ENCODE data around the gene ABLIM2.
A peak's percentile ranks its signal among the peaks of the same experiment; 100 is the strongest.

The ABLIM2 gene

GRCh38 chr4:8203052-8203401, 44.4 kb upstream of the ABLIM2 start:
- TF ChIP-seq CTCF (IDR thresholded peaks at IDR 0.05; ENCODE audit: low read depth, low read length), result no peak
- no peak for DNase-seq (ENCODE audit: extremely low read depth, low read depth)

GRCh38 chr4:8202108-8203051, 43.8 kb upstream of the ABLIM2 start:
- no peak for DNase-seq (ENCODE audit: extremely low read depth, low read depth)

GRCh38 chr4:8201321-8201781, 42.7 kb upstream of the ABLIM2 start:
- no peak for TF ChIP-seq CTCF (IDR thresholded peaks at IDR 0.05; ENCODE audit: low read depth, low read length)
- DNase-seq (ENCODE audit: extremely low read depth, low read depth), result no peak

More at GRCh38 chr4:8202108-8203051, 43.8 kb upstream of the ABLIM2 start:
- no peak for TF ChIP-seq CTCF (IDR thresholded peaks at IDR 0.05; ENCODE audit: low read depth, low read length)

- no peak for DNase-seq (ENCODE audit: extremely low read depth, low read depth)
- no peak for TF ChIP-seq CTCF (IDR thresholded peaks at IDR 0.05; ENCODE audit: low read depth, low read length)
These were observed 41.8 kb upstream of the ABLIM2 start for GRCh38 chr4:8200302-8200975.

DNA sequence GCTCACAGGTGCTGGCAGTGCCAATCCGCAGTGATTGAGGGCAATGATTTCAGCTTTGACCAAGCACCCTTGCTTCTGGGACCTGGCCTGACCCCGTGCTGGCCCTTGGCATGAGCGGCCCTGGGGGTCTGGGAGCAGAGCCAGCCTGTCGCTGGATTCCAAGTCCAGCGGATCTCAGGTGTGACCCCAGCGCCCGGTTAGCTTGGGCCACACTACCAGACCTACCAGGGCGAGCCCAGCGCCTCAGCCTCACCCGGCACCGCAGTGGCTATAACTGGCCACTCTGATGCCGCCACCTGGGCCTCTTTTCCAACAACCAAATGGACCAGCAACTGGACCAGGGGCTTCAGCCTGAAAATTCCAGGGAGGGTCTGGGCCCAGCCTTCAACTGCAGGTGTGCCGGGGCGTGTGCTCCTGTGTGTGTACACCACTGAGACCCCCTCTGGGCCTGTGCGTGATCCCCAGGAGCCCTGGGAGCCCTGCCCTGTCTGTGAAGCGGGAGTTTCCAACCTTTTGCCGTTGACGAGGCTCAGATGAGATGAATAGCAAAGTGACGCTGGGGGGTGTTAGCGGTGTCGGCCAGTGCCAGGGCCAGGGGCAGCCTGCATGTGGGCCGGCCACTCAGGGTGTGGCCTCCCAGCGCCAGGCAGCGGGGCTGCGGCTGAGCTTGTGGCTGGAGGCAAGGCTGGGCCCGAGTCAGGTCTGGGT, 41.1 kb upstream of the ABLIM2 start:
- TF ChIP-seq CTCF (IDR thresholded peaks at IDR 0.05; ENCODE audit: low read depth, low read length), result no peak
- DNase-seq (ENCODE audit: extremely low read depth, low read depth), result no peak

DNA sequence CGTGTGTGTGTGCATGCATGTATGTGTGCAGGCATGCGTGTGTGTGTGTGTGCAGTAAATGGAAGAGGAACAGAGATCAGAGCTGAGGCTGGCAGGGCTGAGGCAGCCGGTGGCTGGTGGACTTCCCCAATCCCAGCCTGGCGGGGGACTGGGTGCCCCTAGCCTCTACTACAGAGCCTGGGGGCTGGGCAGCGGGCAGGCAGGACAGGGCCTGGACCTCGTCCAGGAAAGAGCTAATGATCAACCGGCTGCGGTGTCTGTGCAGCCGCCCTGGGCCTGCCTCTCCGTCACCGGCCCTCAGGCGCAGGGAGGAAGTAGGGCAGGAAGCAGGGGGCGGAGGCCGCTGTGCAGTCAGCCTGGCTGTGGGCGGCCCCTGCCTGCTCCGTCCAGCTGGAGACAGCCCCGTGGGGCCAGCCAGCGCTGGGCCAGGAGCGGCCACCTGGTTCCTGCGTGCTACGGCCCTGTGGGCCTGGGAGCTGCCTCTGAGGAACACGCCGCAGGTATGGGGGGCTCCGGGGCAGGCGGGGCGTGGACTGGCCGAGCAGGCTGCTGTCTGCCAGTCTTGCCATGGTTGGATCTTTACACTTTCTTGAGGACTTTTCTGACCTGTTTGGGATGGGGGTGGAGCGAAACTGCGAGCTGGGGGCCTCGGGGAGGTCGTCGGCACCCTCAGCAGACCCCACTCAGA, 40.4 kb upstream of the ABLIM2 start, which contains the start of gene SH3TC1:
Gene SH3TC1 (plus strand): TSS at position 385 of the 688 bp plus-strand sequence. CDS start 5,905 bp downstream, outside the sequence.
- no peak for TF ChIP-seq CTCF (IDR thresholded peaks at IDR 0.05; ENCODE audit: low read depth, low read length)
- DNase-seq (ENCODE audit: extremely low read depth, low read depth), result peak; percentile 39

Data from AG09319 (cell line).